Left ventricle myocardium inferior (tissue), 1 donor: ENCODE data around the gene OR2A12. TPM values are rescaled to one million over a fixed set of nuclear protein-coding genes. Genes with fewer than 3 reads are reported as not detected.

Experiments
- DNase-seq: peaks from one replicate; pipeline ENCODE4 v3.0.0-alpha.2; 2020
- H3K27ac ChIP-seq: fragments of 200-600 bp; replicated peaks from 2 replicates; pipeline ENCODE4 v1.8.0; 2021
- H3K27me3 ChIP-seq: fragments of 200-600 bp; 2 replicates; pipeline ENCODE4 v1.8.0; 2021; ENCODE audit warnings: low read depth
- H3K36me3 ChIP-seq: fragments of 200-600 bp; 2 replicates; pipeline ENCODE4 v1.8.0; 2021
- H3K4me1 ChIP-seq: fragments of 200-600 bp; 2 replicates; pipeline ENCODE4 v1.8.0; 2021
- H3K4me3 ChIP-seq: fragments of 200-600 bp; 2 replicates; pipeline ENCODE4 v1.8.0; 2021; ENCODE audit warnings: mild to moderate bottlenecking, moderate library complexity
- H3K9me3 ChIP-seq: fragments of 200-600 bp; replicated peaks from 2 replicates; pipeline ENCODE4 v1.8.0; 2021
- intact Hi-C: fragments of 100-400 bp; cut with micrococcal nuclease; formaldehyde crosslinking; loops from one replicate; pipeline ENCODE4 v1.11.0; 2022
- long read RNA-seq: library from polyadenylated mRNA; unstranded; transcript quantifications from one replicate; pipeline ENCODE4 v2.0.0, GENCODE V29; 2021
- total RNA-seq: library from RNA; stranded (reverse); fragmentation: NEBNext Ultra II Directional; extraction: Animal tissue kit (Norgen Biotek cat#: 25700); gene quantifications from one replicate; pipeline ENCODE4 v1.2.1, GENCODE V29; 2021
- TF ChIP-seq, protein P1 (sequence below): fragments of 200-600 bp; IDR thresholded peaks from 2 replicates; pipeline ENCODE4 v1.8.0; 2021; ENCODE audit warnings: antibody characterized with exemption, mild to moderate bottlenecking, borderline replicate concordance
- donor health status: DM: no; HTN: yes; CAD: no; lungs with severe emphysema.

The OR2A12 gene, protein sequence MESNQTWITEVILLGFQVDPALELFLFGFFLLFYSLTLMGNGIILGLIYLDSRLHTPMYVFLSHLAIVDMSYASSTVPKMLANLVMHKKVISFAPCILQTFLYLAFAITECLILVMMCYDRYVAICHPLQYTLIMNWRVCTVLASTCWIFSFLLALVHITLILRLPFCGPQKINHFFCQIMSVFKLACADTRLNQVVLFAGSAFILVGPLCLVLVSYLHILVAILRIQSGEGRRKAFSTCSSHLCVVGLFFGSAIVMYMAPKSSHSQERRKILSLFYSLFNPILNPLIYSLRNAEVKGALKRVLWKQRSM
- total RNA-seq = not detected
- long read RNA-seq = 0 reads

DNA sequence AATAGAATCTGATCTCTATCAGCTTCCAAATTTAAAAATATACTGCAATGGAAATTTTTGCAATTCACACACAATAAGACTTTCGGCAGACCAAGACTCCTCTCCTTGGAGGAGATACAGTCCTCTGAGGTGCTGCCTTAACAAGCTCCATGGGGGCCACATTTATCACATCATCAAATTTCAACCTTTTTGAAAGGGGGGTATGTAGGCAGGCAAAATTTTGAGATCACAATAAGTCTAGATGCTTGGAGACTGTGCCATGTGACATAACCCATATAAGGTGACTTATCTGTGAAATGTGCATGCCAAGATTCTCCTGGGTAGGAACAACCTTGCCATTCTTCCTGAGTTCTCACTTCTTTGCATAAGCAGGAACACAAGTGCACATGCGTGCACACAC is at the start of gene OR2A12:
OR2A12 (plus strand) TSS at position 301 of the 400 bp plus-strand sequence. CDS start 8,830 bp downstream, outside the sequence.
- intact Hi-C loops = no loop called here

DNA sequence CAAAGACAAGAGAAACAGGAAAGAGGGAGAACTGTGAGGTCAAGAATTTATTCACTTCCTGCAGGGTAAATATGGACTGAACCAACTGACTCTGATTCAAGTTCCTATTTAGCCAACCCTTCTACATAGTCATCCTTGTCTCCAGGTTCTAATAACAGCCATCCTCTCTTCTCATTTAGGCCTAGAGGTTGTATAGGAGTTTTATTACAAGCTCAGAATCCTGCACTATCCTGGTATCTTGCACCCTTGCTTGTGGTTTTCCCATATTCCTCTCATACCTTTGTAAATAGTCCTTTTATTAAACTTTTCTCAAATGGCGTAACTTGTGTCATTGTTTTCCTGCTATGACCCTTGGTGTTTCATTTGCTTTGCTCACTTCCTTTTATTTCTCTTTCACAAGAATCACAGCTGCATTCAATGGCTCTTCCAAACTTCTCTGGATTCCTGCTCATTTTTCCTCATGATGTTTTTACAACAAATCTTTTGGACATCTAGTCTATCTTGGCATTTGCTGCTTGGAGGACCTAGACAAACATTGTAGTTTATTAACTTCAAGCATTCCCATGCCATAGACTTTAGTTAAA is 49.7 kb upstream of the OR2A12 start:
- H3K9me3 ChIP-seq = peaks cover 2% of the 10 kb centered on the region
- H3K36me3 ChIP-seq = no peaks in the 10 kb centered on the region
- H3K27me3 ChIP-seq = no peaks in the 10 kb centered on the region
- TF ChIP-seq, protein P1, sequence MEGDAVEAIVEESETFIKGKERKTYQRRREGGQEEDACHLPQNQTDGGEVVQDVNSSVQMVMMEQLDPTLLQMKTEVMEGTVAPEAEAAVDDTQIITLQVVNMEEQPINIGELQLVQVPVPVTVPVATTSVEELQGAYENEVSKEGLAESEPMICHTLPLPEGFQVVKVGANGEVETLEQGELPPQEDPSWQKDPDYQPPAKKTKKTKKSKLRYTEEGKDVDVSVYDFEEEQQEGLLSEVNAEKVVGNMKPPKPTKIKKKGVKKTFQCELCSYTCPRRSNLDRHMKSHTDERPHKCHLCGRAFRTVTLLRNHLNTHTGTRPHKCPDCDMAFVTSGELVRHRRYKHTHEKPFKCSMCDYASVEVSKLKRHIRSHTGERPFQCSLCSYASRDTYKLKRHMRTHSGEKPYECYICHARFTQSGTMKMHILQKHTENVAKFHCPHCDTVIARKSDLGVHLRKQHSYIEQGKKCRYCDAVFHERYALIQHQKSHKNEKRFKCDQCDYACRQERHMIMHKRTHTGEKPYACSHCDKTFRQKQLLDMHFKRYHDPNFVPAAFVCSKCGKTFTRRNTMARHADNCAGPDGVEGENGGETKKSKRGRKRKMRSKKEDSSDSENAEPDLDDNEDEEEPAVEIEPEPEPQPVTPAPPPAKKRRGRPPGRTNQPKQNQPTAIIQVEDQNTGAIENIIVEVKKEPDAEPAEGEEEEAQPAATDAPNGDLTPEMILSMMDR = no peak
- peak overlapping the region; percentile 54 for H3K27ac ChIP-seq
- peaks cover 4% of the 10 kb centered on the region for H3K4me1 ChIP-seq
- no peak overlapping the region for H3K4me3 ChIP-seq
- no peak for DNase-seq
- intact Hi-C loops = no loop called here

More for the DNA sequence above, at the start of gene OR2A12:
- Histone ChIP-seq H3K27me3 (no peaks in the 10 kb centered on the region), H3K9me3 (peaks cover 7% of the 10 kb centered on the region), H3K4me1 (no peaks in the 10 kb centered on the region), H3K36me3 (no peaks in the 10 kb centered on the region), H3K4me3 (no peak within 1 kb of the TSS), H3K27ac (no peak within 1 kb of the TSS)
- TF ChIP-seq, protein P1 = no peak
- no peak for DNase-seq

DNA sequence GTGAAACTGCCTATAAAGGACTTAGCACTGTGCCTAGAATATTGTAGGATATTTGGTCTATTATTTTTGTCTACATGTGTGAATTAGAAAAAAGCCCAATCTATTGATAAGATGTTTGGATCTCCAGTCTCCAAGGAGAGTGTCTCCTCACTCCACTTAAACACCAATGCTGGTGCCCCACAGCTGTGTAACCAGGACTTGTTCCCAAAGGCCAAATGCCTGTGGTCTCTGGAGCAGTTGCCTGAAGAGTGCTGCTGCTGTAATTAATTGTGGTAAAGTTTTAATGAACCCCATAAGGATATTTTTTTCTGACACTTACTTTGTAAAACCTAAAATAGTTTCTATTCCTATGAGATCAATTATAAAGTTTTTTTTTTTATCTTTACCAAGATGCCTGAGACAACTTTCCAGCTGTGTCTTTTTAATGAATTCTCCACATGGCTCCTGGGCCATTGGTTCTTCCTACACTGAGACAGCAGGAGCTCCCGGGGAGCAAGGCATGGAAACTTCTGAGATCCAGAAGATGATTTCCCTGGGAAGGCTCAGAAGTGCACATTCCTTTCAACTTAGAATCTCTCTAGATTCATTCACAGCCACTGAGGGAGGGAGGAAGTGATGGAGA is 48.6 kb upstream of the OR2A12 start:
- H3K27me3 ChIP-seq = no peaks in the 10 kb centered on the region
- H3K4me3 ChIP-seq = no peak overlapping the region
- peak overlapping the region; percentile 55 for H3K27ac ChIP-seq
- no peaks in the 10 kb centered on the region for H3K36me3 ChIP-seq
- peaks cover 2% of the 10 kb centered on the region for H3K9me3 ChIP-seq
- intact Hi-C loops = no loop called here
- peaks cover 4% of the 10 kb centered on the region for H3K4me1 ChIP-seq
- TF ChIP-seq, protein P1 = no peak
- DNase-seq = no peak

DNA sequence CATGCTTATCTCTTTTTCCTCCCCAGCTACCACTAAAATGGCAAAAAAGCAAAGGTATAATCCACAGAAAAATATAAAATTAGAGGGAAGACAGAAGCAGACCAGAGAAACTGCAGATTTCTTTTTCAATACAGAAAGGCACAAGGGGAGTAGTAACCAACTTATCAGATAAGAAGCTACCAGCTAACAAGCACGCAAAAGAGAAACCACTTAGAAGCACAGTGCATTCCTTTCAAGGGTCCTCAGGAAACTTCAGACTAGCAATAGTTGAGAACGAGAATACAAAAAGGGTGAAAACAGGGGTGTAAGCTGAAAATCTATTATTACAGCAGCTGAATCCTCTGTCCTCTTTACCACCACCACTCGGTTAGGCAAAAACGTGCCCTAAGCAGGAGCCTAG is 47.2 kb upstream of the OR2A12 start:
- TF ChIP-seq, protein P1 = no peak

DNA sequence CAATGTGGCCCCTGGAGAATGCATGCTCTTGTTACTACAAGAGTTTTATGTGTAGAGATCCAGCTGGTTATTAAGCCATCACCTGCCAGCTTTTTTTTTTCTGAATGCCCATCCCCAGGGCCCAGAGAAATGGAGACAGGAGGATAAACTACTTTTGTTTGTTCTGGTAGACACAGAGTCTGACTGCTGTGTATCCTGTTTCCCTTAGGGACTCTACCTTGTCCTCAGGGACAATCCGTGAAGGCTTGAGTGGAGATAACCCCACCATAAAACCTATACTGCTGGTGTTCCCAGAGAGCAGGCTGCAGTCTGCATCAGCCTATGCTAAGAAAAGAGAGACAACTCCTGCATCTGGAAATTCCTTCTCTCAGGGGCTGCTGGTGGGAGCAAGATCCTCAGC is 37.4 kb upstream of the OR2A12 start, which contains the start of gene OR2A5:
OR2A5 (plus strand) TSS at position 301 of the 400 bp plus-strand sequence. CDS start 1,454 bp downstream, outside the sequence.
- intact Hi-C loops = no loop called here
- no peaks in the 10 kb centered on the region for H3K27me3 ChIP-seq
- no peaks in the 10 kb centered on the region for H3K9me3 ChIP-seq
- H3K4me1 ChIP-seq = no peaks in the 10 kb centered on the region
- no peak within 1 kb of the TSS for H3K4me3 ChIP-seq
- TF ChIP-seq, protein P1 = no peak
- H3K36me3 ChIP-seq = no peaks in the 10 kb centered on the region
- no peak within 1 kb of the TSS for H3K27ac ChIP-seq
- DNase-seq = no peak

More for the DNA sequence above, 47.2 kb upstream of the OR2A12 start:
- intact Hi-C loops = no loop called here
- no peak overlapping the region for H3K4me3 ChIP-seq
- H3K4me1 ChIP-seq = peaks cover 4% of the 10 kb centered on the region
- no peaks in the 10 kb centered on the region for H3K36me3 ChIP-seq
- peak overlapping the region; percentile 55 for H3K27ac ChIP-seq
- H3K9me3 ChIP-seq = peaks cover 2% of the 10 kb centered on the region
- no peaks in the 10 kb centered on the region for H3K27me3 ChIP-seq
- DNase-seq = no peak
